ENCODE data around the gene PLXNB2. TPM values are rescaled to one million over a fixed set of nuclear protein-coding genes. Genes with fewer than 3 reads are reported as not detected.

PLXNB2 gene
- total RNA-seq, 4 donors from 2014 or later: 93.2 to 207 (median 102) TPM

- TF ChIP-seq CTCF (IDR thresholded peaks at IDR 0.05) (no peak), EP300 (IDR thresholded peaks at IDR 0.05) (no peak), POLR2A (IDR thresholded peaks at IDR 0.05) (no peak), POLR2AphosphoS5 (IDR thresholded peaks at IDR 0.05) (no peak)
- H3K27ac ChIP-seq: no peak overlapping the region
- no peaks in the 10 kb centered on the region for H3K9me3 ChIP-seq
- H3K4me3 ChIP-seq: no peak overlapping the region
- ATAC-seq: no peak
- H3K27me3 ChIP-seq: no peaks in the 10 kb centered on the region
- peaks cover 0 to 10% of the 10 kb centered on the region in 2 donors for H3K36me3 ChIP-seq
- peaks cover 0 to 40% (median 17%) of the 10 kb centered on the region in 3 donors for H3K4me1 ChIP-seq
- WGBS, 2 donors (ENCODE audit: low coverage in 1 of 2): 80 to 100% methylated on average over 1 to 5 of the region's 16 CpGs
These were observed 3.6 kb upstream of the PLXNB2 start for GRCh38 chr22:50310949-50311444.

DNA sequence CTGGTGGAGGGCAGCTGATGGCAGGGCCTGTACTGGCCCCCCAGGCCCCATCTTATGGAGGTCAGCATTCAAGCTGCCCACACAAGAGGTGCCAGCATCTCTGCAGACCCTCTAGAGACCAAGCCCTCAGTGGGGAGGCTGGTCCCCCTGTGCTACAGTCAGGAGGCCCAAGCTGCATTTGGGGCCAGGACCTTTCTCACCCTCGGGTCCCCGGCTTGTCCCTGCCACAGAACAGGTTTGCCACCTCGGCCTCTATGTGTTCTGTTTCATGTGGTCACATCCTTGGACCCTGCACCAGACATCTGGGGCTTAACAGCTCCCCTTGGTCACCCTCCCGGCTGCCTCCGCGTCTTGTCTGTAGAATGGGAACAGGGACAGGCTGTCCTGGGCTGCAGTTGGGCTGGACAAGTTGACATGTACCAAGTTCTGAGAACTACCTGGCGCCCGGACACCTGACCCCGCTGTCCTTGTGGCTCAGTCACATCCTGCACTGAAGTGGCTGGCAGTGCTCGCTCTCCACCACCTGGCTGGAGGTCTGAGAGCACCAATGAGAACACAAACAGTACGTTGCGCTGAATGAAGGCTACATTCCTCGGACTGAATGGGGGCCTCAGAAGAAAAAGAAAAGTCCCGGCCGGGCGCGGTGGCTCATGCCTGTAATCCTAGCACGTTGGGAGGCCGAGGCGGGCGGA, 2.7 kb upstream of the PLXNB2 start:
- WGBS, 2 donors (ENCODE audit: low coverage in 1 of 2): 90 to 96% methylated on average over 9 to 13 of the region's 21 CpGs
- H3K4me3 ChIP-seq: no peak overlapping the region
- H3K36me3 ChIP-seq: peaks cover 0 to 10% of the 10 kb centered on the region in 2 donors
- no peaks in the 10 kb centered on the region for H3K9me3 ChIP-seq
- no peak for ATAC-seq
- no peak for TF ChIP-seq EP300 (IDR thresholded peaks at IDR 0.05)
- TF ChIP-seq POLR2A (IDR thresholded peaks at IDR 0.05): no peak
- TF ChIP-seq POLR2AphosphoS5 (IDR thresholded peaks at IDR 0.05): no peak
- no peak for TF ChIP-seq CTCF (IDR thresholded peaks at IDR 0.05)
- H3K4me1 ChIP-seq: peaks cover 3 to 48% (median 23%) of the 10 kb centered on the region in 3 donors
- no peaks in the 10 kb centered on the region for H3K27me3 ChIP-seq
- H3K27ac ChIP-seq: peak overlapping the region in 3 of 4 donors; percentile 90 to 94 (median 93)

DNA sequence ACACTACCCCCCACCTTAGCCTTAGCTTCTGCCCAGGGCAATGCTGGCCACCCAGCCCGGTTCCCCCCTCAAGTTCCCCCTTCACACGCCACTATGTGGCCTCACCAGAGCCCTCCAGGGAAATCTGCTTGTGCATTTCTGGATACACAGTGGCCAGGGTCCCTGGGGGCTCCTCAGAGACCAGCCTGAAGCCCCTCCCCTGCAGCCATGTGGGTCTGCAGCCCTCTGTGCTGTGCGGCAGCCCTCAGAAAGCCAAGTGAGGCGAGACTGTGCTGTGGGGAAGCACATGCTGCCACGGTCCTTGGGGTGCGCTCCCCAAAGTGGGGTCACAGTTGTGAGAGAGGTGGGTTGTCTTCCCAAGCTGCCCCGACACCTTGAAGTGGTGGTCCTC, 2.1 kb upstream of the PLXNB2 start:
- no peak overlapping the region for H3K4me3 ChIP-seq
- TF ChIP-seq POLR2A (IDR thresholded peaks at IDR 0.05) (no peak), CTCF (IDR thresholded peaks at IDR 0.05) (no peak), POLR2AphosphoS5 (IDR thresholded peaks at IDR 0.05) (no peak), EP300 (IDR thresholded peaks at IDR 0.05) (no peak)
- WGBS, 2 donors (ENCODE audit: low coverage in 1 of 2): no CpG with 5 or more reads among the region's 7 CpGs
- no peaks in the 10 kb centered on the region for H3K9me3 ChIP-seq
- H3K4me1 ChIP-seq: peaks cover 4 to 54% (median 29%) of the 10 kb centered on the region in 3 donors
- no peak for ATAC-seq
- H3K36me3 ChIP-seq: peaks cover 0 to 10% of the 10 kb centered on the region in 2 donors
- H3K27ac ChIP-seq: peak overlapping the region in 3 of 4 donors; percentile 90 to 94 (median 93)
- no peaks in the 10 kb centered on the region for H3K27me3 ChIP-seq

- WGBS, 2 donors (ENCODE audit: low coverage in 1 of 2): 37 to 80% methylated on average over 1 to 2 of the region's 9 CpGs
- ATAC-seq: no peak
- peaks cover 0 to 10% of the 10 kb centered on the region in 2 donors for H3K36me3 ChIP-seq
These were observed 1.6 kb upstream of the PLXNB2 start for GRCh38 chr22:50308986-50309600.

More at GRCh38 chr22:50308986-50309600, 1.6 kb upstream of the PLXNB2 start:
- no peak for TF ChIP-seq POLR2A (IDR thresholded peaks at IDR 0.05)
- no peak for TF ChIP-seq EP300 (IDR thresholded peaks at IDR 0.05)
- no peak for TF ChIP-seq POLR2AphosphoS5 (IDR thresholded peaks at IDR 0.05)
- TF ChIP-seq CTCF (IDR thresholded peaks at IDR 0.05): no peak
- Histone ChIP-seq H3K27me3 (no peaks in the 10 kb centered on the region), H3K4me3 (no peak overlapping the region), H3K9me3 (no peaks in the 10 kb centered on the region), H3K27ac (peak overlapping the region in 3 of 4 donors; percentile 90 to 94 (median 93)), H3K4me1 (peaks cover 4 to 57% (median 34%) of the 10 kb centered on the region in 3 donors)

Measured in gastroesophageal sphincter (tissue), 4 donors.